Measurements from ENCODE around the gene ADAM29. TPM values are rescaled to one million over a fixed set of nuclear protein-coding genes. Genes with fewer than 3 reads are reported as not detected.

ADAM29 gene
- total and polyA plus RNA-seq, 2 of the 8 experiments (the other 6 are each of a cell fraction or from before 2014, with no cell fraction given), result 0.03 TPM; not detected in 1

GRCh38 chr4:174907508-174907907 is 10.7 kb upstream of the ADAM29 start:
- no peak overlapping the region for H3K9ac ChIP-seq (replicated peaks in 1 of 4; ENCODE audit: extremely low read depth in 1 of 4, low read depth in 3 of 4, low read length in 3 of 4)
- FAIRE-seq, result no peak
- H2BK15ac ChIP-seq (ENCODE audit: low read length), result no peak overlapping the region
- peaks cover 3 to 9% of the 10 kb centered on the region in 2 experiments; a peak in 2 of 4 replicates for H3K9me3 ChIP-seq (ENCODE audit: insufficient read depth in 2 of 2, low read depth in 1 of 2, low read length in 1 of 2)
- H2AK5ac ChIP-seq (ENCODE audit: low read depth, low read length), result no peak overlapping the region
- no peak overlapping the region for H3K4me3 ChIP-seq (ENCODE audit: extremely low read depth in 1 of 4, insufficient read depth in 2 of 4, low read depth in 3 of 4, low read length in 4 of 4)
- H3K36me3 ChIP-seq (ENCODE audit: control insufficient read depth in 2 of 4, insufficient read depth in 4 of 4, low read length in 3 of 4), result no peaks in the 10 kb centered on the region
- no peak overlapping the region for H3K23ac ChIP-seq (ENCODE audit: insufficient read length)
- no peak overlapping the region for H2AFZ ChIP-seq (ENCODE audit: low read length)
- no peaks in the 10 kb centered on the region for H3K79me1 ChIP-seq (ENCODE audit: low read depth, low read length)
- H4K8ac ChIP-seq (ENCODE audit: extremely low read depth, insufficient read depth, low read length), result no peak overlapping the region
- no peak overlapping the region for H4K5ac ChIP-seq (ENCODE audit: insufficient read length, low read depth, low read length)
- H3K4ac ChIP-seq (replicated peaks; ENCODE audit: insufficient read length, low read depth, low read length), result no peak overlapping the region
- no peak overlapping the region for H2BK120ac ChIP-seq (replicated peaks; ENCODE audit: low read depth, low read length)
- POLR2A ChIA-PET (ENCODE audit: partially characterized antibody), result no interaction called here
- TF ChIP-seq POLR2AphosphoS5 (IDR thresholded peaks at IDR 0.05; ENCODE audit: low read depth, low read length) (no peak), E2F6 (IDR thresholded peaks at IDR 0.05) (0 out of 2 replicates have a peak, but pooled peaks have one; percentile 13)
- no peaks in the 10 kb centered on the region for H3K4me1 ChIP-seq (replicated peaks in 1 of 4; ENCODE audit: control insufficient read depth in 3 of 4, insufficient read depth in 4 of 4, low read length in 3 of 4)
- no peak overlapping the region for H2BK12ac ChIP-seq (ENCODE audit: low read depth, low read length)
- no peak overlapping the region for H4K91ac ChIP-seq (replicated peaks; ENCODE audit: insufficient read length, low read length)
- H3K14ac ChIP-seq (ENCODE audit: insufficient read length), result no peak overlapping the region
- no peaks in the 10 kb centered on the region for H3K27me3 ChIP-seq (replicated peaks in 1 of 4; ENCODE audit: control insufficient read depth in 3 of 4, extremely low read depth in 1 of 4, insufficient read depth in 3 of 4, low read length in 3 of 4)
- no peaks in the 10 kb centered on the region for H3K23me2 ChIP-seq (ENCODE audit: low read depth, low read length)
- H3K27ac ChIP-seq (ENCODE audit: low read depth, low read length), result no peak overlapping the region
- no peak overlapping the region for H3K56ac ChIP-seq (replicated peaks; ENCODE audit: insufficient read length, low read depth, low read length)
- no peak overlapping the region for H2BK20ac ChIP-seq (ENCODE audit: low read length)
- H3K4me2 ChIP-seq (ENCODE audit: insufficient read depth in 1 of 2, low read depth in 2 of 2, low read length in 2 of 2), result no peak overlapping the region
- no peaks in the 10 kb centered on the region for H3K79me2 ChIP-seq (ENCODE audit: control insufficient read depth in 1 of 2, insufficient read depth in 2 of 2, low read length in 2 of 2)
- no peak overlapping the region for H2BK5ac ChIP-seq (ENCODE audit: low read depth, low read length)
- CTCF ChIA-PET (ENCODE audit: partially characterized antibody), result no interaction called here
- no peaks in the 10 kb centered on the region for H4K20me1 ChIP-seq (replicated peaks in 1 of 2; ENCODE audit: control insufficient read depth in 1 of 2, insufficient read depth in 2 of 2, low read length in 2 of 2)
- no peak for DNase-seq (ENCODE audit: low read depth in 1 of 2, low spot score in 2 of 2)
- no peak overlapping the region for H3K18ac ChIP-seq (ENCODE audit: extremely low read depth, low read length)

Measured in H1 (cell line).